GM10248 (cell line): Measurements from ENCODE around the gene RNF217.

Experiments
- CTCF ChIA-PET: fragments of 300-600 bp; sonication (Branson Sonifier 250); formaldehyde crosslinking; extraction: SDS; loops from one replicate; lab custom pipeline; 2021; ENCODE audit warnings: antibody characterized with exemption; lab: Yijun Ruan, JAX
- POLR2A ChIA-PET: fragments of 350-650 bp; sonication (Branson Sonifier 250); formaldehyde crosslinking; extraction: SDS; loops from one replicate; lab custom pipeline; 2020; ENCODE audit warnings: antibody characterized with exemption; lab: Yijun Ruan, JAX
- DNase-seq: peaks from one replicate; pipeline ENCODE4 v3.0.0; 2012; ENCODE audit errors: extremely low spot score
- CTCF ChIP-seq: IDR thresholded peaks from 2 replicates; pipeline ENCODE4 v1.5.1; 2012; ENCODE audit warnings: mild to moderate bottlenecking, low read depth; ENCODE audit errors: extremely low read depth, missing control alignments, control extremely low read depth

Gene RNF217

GRCh38 chr6:125008957-125009356 lies 46.7 kb downstream of the RNF217 start:
- ChIA-PET CTCF (interaction anchor here (2.6 kb wide), 1 partner anchor 9 kb away, joined by 10 read pairs; no protein-coding TSS in a partner anchor), POLR2A (no interaction called here)
- DNase-seq: no peak
- no peak for TF ChIP-seq CTCF

DNA sequence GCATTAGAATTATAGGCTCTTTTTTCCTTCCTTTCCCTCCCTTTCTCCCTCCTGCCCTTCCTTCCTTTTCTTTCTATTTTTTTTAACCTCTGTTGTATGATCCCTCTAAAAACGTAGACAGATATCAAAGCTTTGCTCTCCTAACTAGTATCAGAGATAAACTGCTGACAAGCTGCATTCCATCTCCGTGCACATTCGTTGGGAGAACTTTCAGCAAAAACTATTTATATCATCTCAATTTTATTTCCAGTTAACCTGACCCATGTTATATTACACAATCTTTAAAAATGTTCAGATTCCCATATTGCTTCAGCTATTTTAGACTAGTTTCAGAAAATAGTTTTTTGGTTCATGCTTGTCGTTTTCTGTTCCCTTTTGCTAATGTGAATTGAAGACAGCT lies 47.3 kb downstream of the RNF217 start:
- ChIA-PET CTCF (interaction anchor here (2.6 kb wide), 1 partner anchor 8 kb away, joined by 10 read pairs; no protein-coding TSS in a partner anchor), POLR2A (no interaction called here)
- no peak for DNase-seq
- TF ChIP-seq CTCF: no peak

GRCh38 chr6:125013938-125014660 lies 51.9 kb downstream of the RNF217 start:
- no peak for DNase-seq
- ChIA-PET POLR2A (no interaction called here), CTCF (interaction anchor here (0.7 to 1.0 kb wide), 2 partner anchors 9 to 12 kb away, joined by 3 to 4 read pairs; no protein-coding TSS in a partner anchor)
- no peak for TF ChIP-seq CTCF

DNA sequence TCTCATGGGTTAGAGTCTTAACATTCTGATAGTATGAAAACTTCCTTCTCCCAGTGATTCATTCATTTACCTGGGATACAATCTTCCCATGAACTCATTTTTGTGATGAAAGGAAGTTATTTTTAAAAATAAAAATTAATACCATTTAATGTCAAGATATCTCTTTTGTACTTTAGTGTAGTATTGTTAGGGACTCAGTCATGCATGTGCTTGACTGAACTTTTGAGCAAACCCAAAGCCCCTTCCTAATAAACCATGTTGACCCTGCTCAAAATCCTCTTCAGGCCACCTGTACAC lies 52.4 kb downstream of the RNF217 start:
- ChIA-PET POLR2A (no interaction called here), CTCF (interaction anchor here (0.7 to 1.0 kb wide), 2 partner anchors 10 to 13 kb away, joined by 3 to 4 read pairs; no protein-coding TSS in a partner anchor)
- TF ChIP-seq CTCF: no peak
- DNase-seq: no peak

DNA sequence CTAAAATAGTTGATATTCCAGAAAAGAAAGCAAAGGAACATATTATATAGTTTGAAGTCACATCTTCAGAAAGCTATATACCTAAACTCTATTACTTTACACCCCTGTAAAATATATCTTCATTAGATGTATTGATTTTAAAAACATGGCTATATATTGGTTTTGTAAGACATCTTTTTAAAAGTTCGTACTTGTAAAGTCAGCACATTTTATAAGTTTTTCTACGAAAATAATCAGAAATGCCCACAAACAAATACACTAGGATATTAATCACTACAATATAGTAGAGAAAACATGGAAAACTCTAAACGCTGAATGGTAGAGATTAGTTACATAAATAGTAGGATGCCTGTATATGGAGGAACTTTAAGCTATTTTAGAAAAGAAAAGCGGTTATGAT lies 52.9 kb downstream of the RNF217 start:
- no peak for DNase-seq
- no peak for TF ChIP-seq CTCF
- CTCF ChIA-PET: no interaction called here
- POLR2A ChIA-PET: no interaction called here

- CTCF ChIA-PET: interaction anchor here (1.8 kb wide), 1 partner anchor 9 kb away, joined by 10 read pairs; no protein-coding TSS in a partner anchor
- POLR2A ChIA-PET: no interaction called here
- DNase-seq: no peak
- no peak for TF ChIP-seq CTCF
Measured at GRCh38 chr6:125018136-125018535, 55.9 kb downstream of the RNF217 start.
